GM12864 (cell line): Measurements from ENCODE around the gene HMGN2.

Experiments used
- DNase-seq: peaks from one replicate; pipeline ENCODE4 v3.0.0-alpha.2; 2011; ENCODE audit warnings: low read depth
- H3K4me3 ChIP-seq: 2 replicates; pipeline ENCODE4 v1.5.1; 2011; ENCODE audit warnings: mild to moderate bottlenecking, low read depth, low read length, control low read depth
- CTCF ChIP-seq: IDR thresholded peaks from 2 replicates; pipeline ENCODE4 v1.5.1; 2011; ENCODE audit warnings: low read depth, mild to moderate bottlenecking, moderate library complexity, low read length, control low read depth, inconsistent platforms; ENCODE audit errors: missing control alignments

The HMGN2 gene

GRCh38 chr1:26476958-26477357 is 4.7 kb downstream of the HMGN2 start:
- TF ChIP-seq CTCF, result no peak
- H3K4me3 ChIP-seq, result no peak overlapping the region
- DNase-seq, result no peak

DNA sequence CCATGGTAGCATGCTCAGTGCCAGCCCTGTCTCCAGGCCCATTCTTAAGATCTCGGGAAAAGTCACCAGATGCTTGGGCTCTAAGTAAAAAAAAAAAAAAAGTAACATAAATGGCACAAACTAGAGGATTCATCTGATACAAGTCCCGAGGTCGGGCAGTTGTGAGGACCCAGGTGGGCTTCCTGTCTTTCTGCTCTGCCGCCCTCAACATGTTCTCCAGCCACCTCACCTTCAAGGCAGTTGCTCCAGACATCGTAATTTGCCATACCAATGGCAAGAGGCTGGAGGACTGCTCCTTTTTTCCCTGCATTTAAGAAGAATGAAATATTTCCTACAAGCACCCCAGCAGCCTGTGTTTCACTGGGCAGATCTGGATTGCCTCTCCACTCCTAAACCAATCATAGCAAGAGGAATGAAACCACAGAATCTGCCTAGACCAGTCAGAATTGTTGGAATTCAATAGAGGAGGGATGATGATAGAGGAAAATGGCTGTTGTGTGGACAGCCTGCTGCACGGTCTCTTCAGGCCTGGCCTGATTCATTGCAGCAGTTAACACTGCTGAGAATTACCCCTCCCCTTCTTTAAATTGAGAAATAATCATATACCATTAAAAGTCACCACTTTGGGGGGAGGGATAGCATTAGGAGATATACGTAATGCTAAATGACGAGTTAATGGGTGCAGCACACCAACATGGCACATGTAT is 5.4 kb downstream of the HMGN2 start:
- no peak for TF ChIP-seq CTCF
- H3K4me3 ChIP-seq, result no peak overlapping the region
- no peak for DNase-seq

DNA sequence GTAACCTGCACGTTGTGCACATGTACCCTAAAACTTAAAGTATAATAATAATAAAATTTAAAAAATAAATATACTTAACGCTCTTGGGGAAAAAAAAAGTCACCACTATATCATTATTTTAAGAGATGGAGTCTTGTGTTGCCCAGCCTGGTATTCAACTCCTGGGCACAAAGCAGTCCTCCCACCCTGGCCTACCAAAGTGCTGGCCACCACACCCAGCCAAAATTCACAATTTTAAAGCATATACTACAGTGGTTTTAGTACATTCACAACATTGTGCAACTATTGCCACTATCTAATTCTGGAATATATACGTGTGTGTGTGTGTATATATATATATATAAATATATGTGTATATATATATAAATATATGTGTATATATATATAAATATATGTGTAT is 5.9 kb downstream of the HMGN2 start:
- DNase-seq, result no peak
- no peak for TF ChIP-seq CTCF
- no peak overlapping the region for H3K4me3 ChIP-seq

DNA sequence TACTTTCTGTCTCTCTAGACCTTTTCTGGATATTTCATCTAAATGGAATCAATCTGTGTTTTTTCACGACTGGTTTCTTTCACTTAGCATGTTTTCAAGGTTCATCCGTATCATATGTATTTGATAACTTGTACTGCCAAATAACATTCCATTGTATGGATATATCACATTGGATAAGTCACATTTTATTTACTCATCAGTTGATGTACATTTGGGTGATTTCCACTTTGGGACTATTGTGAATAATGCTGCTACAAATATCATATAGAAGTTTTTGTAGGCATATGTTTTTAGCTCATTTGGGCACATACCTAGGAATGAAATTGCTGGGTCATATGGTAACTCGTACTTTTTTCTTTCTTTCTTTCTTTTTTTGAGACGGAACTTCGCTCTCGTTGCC is 6.7 kb downstream of the HMGN2 start:
- TF ChIP-seq CTCF, result no peak
- no peak for DNase-seq
- H3K4me3 ChIP-seq, result no peak overlapping the region

DNA sequence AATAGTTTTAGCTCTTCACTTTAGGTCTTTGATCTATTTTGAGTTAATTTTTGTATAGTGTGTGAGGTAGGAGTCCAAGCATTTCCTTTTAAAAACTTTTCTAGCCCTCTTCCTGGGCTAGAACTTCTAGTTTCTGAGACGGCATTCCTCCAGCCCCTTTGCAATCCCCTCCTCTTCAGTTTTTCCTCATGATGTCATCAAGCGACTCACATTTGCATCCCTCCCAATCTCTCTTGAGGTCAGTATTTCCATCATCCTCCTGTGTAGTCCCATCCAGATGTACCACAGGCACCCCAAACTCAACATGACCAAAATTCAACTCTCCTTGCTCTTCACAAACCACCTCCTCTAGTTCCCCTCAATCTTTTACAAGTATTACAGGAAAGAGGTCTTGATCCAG is 10.7 kb downstream of the HMGN2 start:
- H3K4me3 ChIP-seq, result no peak overlapping the region
- TF ChIP-seq CTCF, result no peak
- no peak for DNase-seq

GRCh38 chr1:26483980-26484379 is 11.7 kb downstream of the HMGN2 start:
- no peak overlapping the region for H3K4me3 ChIP-seq

More at GRCh38 chr1:26483980-26484379, 11.7 kb downstream of the HMGN2 start:
- DNase-seq, result no peak
- no peak for TF ChIP-seq CTCF
